GM19395 (cell line): Measurements from ENCODE around the gene GSG1L.

Experiments used
- ATAC-seq: cut with Tn5 transposase; IDR thresholded peaks from one replicate; pipeline ENCODE4 v1.9.1; 2021; ENCODE audit warnings: mild to moderate bottlenecking, moderate library complexity; ENCODE audit not compliant: unreplicated experiment

The GSG1L gene

GRCh38 chr16:27826081-27826892 is 237.2 kb downstream of the GSG1L start:
- ATAC-seq, result no peak

DNA sequence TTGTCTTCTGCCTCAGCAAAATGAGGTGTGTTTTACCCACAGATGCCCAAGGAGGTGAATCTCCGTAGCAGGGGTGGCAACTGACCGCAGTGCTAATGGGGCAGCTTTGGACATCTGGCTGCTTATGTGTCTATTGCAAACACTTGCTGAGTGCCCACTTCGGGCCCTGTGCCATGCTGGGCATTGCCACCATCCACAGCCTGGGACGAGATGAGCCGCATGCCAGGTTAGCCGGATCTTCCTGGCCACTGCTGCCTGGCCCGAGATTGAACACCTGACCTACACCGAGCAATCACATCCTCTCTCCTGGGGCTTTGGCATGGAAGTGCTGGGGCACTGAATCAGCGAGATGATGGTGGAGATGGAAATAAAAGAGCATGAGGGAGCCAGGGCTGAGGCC is 238.7 kb downstream of the GSG1L start:
- no peak for ATAC-seq

GRCh38 chr16:27824006-27824405 is 239.5 kb downstream of the GSG1L start:
- no peak for ATAC-seq

GRCh38 chr16:27823421-27823820 is 240.1 kb downstream of the GSG1L start:
- no peak for ATAC-seq

GRCh38 chr16:27822996-27823395 is 240.5 kb downstream of the GSG1L start:
- no peak for ATAC-seq

- no peak for ATAC-seq
Measured at GRCh38 chr16:27822529-27822928, 241.0 kb downstream of the GSG1L start.

DNA sequence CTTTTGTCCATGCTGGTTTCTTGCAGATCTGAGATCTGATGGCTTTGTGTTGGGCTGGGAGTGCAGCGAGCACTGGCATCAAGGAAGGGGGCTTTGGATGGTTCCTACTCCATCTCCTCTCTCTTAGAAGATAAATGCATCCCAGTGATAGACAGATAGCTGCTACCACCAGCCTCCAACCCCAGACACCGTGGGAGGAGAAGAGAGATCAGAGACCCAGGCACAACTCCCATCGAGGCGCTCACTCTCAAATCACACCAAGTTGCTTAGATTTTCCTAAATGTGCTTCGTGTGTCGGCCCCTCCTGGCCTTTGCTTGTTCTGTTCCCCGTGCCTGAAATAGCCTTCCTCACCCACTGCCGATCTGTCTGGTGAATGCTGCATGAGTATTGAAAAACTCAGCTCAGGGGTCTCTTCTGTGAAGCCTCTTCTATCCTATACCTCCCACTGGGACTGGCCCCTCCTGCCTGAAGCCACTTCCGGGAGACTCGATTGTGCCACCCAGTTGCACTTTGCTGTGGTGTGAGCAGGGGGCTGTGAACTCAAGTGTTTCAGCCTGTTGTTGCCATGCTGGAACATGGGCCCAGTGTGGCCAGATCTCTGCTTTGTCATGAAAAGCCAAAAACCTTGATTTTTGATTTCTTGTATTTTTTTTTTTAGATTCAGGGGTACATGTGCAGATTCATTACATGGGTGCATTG is 242.7 kb downstream of the GSG1L start:
- no peak for ATAC-seq

DNA sequence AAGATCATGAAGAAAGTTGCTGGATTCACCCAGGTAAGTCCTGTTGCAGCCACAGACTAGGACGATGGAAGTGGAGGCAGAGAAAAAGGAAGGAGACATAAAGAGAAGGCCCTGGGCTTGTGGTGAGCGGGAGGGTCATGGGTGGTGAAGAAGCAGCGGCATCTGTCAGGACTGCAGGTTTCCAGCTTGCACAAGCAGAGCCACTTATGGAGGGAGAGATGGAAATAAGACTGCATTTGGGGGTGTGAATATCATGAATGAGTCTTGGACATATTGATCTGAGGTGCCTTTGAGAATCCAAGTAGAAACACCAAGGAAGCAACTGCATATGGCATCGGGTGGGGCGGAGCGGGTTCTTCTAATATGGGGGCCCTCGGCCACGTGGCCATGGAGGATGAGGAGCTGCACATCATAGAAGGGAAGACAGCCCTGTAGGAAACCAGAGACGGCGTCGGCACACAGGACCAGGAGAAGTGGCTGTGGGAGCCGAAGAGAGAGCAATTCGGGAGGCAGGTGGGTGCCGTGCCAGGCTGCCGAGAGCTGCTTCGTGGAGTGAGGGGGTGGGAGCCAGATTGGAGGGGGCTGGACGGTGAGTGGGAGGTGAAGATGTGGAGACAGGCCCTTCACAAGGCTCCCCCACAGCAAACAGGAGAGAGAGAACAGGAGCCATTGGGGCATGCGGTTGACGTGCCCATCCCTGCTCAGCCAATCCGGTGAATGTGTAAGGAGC is 243.5 kb downstream of the GSG1L start:
- ATAC-seq, result no peak

DNA sequence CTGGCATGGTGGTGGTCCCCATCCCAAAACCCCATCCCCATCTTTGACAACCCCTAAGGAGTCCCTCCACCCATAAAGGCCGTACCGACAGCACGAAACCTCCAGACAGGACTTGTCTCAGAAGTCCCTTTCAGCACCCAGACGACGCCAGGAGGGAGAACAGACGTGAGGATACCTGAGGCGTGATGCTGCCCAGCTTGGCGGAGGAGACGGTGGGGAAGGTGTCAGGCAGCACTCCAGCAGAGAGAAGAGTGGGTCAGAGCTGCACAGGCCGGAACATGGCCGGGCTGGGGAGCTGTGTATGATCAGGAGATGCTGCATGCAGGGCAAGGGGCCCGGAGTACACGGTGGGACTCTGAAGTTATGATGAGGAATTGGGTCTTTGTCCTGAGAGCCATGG is 244.2 kb downstream of the GSG1L start:
- no peak for ATAC-seq

DNA sequence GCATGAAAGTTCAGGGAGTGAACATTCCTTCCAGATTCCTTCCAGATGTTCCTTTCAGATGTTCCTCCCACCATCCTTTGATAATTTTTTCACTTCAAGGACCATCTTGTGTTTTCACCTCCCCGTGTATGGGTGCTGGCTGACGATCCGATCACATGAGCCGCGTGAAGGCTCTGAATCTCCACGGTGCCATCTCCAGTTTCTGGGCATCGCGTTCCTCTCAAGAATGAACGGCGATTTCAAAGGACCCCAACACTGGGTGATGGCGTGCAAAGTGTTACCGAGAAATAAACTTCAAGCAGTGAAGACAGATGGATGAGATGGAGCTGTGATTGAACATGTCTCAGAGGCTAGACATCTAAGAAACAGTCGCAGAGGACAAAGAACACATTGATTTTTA is 245.3 kb downstream of the GSG1L start:
- no peak for ATAC-seq

DNA sequence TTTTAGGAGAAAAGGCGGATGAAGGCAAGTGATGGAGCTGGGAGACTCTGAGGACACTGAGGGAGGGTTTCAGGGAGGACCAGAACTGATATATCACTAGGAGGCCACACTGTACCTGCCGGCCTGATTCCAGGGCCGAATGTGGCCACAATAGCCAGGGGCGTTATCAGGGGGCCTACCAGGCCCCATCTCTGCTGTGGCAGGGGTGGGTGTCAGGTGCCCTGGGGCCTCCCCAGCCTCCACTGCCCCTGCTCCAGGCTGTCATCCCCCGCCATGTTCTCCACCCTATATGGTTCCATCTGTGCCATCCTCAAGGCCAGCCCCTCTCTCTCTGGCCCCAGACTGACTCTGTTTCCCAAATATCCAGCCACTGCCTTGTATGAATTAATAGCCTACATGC is 246.5 kb downstream of the GSG1L start:
- ATAC-seq, result no peak

GRCh38 chr16:27816561-27816960 is 247.0 kb downstream of the GSG1L start:
- no peak for ATAC-seq

GRCh38 chr16:27813591-27813990 is 249.9 kb downstream of the GSG1L start:
- no peak for ATAC-seq

DNA sequence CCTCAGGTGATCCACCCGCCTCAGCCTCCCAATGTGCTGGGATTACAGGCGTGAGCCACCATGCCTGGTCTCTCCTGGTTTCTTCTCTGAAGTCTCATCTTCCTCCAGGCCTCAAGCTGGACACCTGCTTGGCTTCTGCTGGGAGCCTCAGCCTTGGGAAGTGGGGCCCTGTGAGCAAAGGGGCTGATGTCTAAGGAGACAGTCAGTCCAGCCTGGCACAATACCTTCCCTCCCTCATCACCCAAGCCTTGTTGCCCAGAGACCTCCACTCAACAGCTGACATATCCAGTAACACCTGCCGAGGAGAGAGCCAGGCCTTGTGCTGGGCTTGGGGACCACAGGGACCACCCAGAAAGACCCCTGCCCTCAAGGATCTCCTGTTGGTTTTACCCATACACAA is 251.6 kb downstream of the GSG1L start:
- ATAC-seq, result no peak

GRCh38 chr16:27806986-27807385 is 256.5 kb downstream of the GSG1L start:
- ATAC-seq, result no peak

- no peak for ATAC-seq
Measured at GRCh38 chr16:27806388-27806787, 257.1 kb downstream of the GSG1L start.

DNA sequence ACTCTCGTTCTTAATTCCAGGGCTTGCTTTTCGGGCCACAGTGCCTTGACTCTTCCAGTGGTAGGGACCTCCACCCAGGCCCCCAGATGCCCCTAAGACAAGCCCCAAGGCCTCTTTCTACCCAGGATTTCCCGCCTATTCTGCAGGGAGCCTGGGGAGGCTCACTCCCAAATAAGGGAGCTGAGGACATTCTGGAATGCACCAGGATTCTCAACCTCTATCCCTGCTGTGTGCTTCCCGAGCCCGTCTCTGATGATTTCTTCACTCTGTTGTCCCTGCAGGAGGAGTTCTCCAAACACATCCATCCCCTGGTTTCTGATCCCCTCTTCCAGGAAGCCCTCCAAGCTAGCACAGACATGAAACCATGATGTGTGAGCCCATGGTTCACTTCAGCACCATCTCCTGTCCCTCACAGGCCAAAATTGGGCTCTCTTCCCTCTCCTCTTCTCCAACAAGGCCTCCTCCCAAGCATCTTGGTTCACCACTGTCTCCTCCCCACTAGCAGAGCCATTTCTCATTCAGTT is 257.6 kb downstream of the GSG1L start:
- ATAC-seq, result no peak

DNA sequence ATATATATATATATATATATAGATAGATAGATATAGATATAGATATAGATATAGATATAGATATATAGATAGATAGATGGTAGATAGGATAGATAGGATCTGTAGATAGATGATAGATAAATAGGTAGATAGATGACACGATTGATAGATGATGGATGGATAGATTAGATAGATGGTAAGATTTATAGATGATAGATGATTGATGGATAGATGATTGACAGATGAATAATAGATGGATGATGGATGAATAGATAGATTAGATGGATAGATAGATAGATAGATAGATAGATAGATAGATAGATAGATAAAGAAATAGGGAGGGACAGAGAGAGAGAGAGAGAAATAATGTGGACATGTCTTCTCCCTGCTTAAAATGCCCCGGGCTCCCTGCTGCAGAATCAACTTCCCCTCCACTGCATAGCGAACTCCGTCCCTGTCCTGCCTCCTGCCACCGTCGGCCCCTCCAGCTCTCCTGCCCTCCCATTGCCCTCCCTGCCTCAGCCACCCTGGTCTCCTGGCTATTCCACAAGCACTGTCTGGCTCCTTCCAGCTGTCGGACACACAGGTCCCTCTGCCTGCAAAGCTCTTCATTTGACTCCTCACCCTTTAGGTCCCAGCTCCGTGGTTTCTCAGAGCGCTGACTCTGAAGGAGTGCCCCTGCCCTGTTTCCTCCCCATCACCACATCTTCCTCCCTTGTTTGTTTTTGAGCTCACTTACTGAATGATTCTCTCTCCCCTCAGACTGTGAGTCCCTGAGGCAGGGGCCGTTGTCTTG is 259.6 kb downstream of the GSG1L start:
- no peak for ATAC-seq

- ATAC-seq, result no peak
Measured at GRCh38 chr16:27802664-27803439, 260.7 kb downstream of the GSG1L start.
